GM21515 (cell line): ENCODE results near the gene CFAP90.

ENCODE experiments used
- ATAC-seq: cut with Tn5 transposase; IDR thresholded peaks from one replicate; pipeline ENCODE4 v1.9.1; 2021; ENCODE audit not compliant: unreplicated experiment

Gene CFAP90, protein sequence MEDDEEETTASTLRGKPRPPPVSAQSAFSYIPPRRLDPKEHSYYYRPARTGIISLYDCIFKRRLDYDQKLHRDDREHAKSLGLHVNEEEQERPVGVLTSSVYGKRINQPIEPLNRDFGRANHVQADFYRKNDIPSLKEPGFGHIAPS

DNA sequence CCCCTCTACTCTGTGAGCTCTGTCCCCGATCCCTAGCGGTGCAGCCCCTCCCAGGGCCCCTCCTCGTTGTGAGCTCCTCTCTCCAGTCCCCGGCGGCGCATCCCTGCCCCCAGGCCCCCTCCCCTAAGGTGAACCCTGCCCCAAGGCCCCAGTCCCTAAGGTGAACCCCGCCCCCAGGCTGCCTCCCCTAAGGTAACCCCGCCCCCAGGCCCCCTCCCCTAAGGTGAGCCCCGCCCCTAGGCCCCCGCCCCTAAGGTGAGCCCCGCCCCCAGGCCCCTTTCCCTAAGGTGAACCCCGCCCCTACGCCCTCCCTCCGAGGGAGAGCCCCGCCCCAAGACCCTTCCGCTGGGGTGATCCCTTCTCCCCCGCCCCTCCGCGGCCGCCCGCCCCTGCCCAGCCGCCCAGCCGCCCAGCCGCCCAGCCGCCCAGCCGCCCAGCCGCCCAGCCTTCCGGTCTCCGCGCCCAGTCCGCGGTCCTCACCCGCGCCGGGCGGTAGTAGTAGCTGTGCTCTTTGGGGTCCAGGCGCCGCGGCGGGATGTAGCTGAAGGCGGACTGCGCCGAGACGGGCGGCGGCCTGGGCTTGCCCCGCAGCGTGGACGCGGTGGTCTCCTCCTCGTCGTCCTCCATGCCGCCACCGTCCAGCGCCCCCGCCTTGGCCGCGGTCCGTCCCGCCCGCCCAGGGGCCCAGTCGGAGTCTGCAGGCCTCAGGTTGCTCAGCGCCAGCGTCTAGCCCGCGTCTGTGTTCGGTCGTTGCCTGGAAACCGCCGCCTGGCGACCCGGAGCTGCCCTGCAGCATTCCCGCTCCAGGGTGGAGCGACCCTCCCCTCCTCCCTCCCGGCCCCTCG lies at the start of gene CFAP90:
TSS of gene CFAP90 (minus strand) at position 739 of the 845 bp plus-strand sequence. CDS start at position 627, 112 bp downstream.
- ATAC-seq = no peak

DNA sequence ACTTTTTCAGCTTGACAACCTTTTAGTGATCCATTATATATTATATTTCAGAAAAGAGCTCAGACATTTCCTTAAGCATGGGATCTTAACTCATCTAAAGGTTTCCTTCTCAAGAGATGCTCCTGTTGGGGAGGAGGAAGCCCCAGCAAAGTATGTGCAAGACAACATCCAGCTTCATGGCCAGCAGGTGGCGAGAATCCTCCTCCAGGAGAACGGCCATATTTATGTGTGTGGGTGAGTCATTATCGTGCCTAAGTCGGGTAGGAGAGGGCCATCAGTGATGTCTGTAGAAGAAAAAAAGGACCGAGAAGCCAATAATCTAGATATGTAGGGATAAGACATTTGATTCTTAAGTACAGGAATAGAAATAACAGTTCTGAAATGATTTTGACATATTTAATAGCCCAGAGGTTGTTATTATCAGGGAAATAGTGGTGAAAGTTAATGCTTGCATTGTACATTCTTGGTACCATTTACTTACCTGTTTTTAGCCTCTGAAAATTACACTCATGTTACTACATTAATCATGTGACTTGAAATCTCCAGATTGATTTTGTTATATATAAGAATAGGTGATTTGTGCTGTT lies 46.2 kb upstream of the CFAP90 start:
- ATAC-seq = peak; percentile 63

DNA sequence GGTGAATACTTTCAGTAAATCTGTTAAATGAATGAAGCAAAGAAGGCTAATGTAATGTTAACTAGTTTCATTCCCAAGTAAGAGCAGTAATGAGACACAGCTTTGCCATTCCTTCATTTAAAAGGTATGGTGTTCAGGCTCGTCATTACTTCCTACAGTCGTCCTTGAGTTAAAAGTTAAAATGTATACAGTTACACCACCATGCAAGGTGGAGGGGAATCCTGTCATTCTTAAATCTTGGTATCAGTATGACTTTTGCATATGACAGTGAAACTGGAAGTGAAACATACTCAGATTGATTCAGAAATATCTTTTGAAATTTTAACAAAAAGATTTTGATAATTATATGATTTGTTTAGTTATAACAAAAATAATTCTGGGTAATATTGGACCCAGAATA lies 43.9 kb upstream of the CFAP90 start:
- peak; percentile 73 for ATAC-seq

DNA sequence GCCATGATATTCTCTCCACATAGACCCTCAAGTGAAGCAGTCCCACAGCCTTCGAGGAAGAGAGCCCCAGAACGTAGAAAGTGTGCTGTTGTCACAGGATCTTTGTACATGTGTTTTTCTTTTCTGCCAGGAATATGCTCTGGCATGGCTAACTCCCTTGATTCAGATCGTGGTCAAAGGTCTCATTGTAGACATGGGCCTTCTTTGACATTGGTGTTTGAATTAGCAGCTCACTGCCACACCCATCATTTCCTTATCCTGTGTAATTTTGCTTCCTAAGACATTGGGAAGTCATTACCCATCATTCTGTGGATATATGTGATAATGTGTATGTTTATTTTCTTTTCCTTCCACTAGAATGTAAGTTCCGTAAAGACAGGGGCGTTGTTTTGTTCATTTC lies 43.5 kb upstream of the CFAP90 start:
- ATAC-seq = no peak

DNA sequence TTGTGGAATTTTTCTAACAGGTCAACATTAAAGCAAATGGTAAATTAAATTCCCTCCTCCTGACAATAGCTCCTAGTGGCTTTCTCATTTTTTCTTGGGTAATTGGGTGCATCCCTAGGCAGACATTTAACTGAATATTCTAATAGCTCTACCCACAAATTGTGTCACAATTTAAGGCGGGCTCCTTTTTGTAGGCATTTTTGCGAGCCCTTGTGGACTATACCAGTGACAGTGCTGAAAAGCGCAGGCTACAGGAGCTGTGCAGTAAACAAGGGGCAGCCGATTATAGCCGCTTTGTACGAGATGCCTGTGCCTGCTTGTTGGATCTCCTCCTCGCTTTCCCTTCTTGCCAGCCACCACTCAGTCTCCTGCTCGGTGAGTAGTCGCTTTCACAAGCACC lies 38.0 kb upstream of the CFAP90 start:
- no peak for ATAC-seq

DNA sequence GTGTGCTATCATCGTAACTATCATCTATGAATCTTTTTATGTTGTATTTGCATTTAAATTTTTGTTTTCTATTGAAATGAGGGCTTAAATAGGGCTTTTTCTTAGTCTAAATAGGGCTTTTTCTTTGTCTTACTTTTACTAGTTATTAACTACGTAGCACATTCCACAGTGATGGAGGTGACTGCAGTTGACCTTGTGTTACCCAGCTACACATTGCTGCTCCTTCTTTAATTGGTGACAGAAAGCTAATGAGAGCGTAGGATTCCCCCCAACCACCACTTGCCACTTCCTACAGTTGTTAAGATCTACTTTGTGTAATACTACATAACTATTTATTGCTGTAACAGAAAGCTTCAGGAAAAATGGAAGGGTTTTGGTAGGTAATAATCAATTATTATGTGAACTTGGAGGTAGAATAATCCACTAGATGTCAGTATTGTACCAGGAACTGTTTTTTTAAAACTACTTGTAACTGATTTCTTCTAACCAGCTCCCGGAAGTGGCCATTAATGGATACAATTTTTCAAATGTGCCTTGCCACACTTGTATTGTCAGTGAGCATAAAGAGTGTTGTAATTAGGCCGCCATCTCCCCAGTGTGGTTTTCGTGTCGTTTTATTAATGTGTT lies 36.0 kb upstream of the CFAP90 start:
- no peak for ATAC-seq

DNA sequence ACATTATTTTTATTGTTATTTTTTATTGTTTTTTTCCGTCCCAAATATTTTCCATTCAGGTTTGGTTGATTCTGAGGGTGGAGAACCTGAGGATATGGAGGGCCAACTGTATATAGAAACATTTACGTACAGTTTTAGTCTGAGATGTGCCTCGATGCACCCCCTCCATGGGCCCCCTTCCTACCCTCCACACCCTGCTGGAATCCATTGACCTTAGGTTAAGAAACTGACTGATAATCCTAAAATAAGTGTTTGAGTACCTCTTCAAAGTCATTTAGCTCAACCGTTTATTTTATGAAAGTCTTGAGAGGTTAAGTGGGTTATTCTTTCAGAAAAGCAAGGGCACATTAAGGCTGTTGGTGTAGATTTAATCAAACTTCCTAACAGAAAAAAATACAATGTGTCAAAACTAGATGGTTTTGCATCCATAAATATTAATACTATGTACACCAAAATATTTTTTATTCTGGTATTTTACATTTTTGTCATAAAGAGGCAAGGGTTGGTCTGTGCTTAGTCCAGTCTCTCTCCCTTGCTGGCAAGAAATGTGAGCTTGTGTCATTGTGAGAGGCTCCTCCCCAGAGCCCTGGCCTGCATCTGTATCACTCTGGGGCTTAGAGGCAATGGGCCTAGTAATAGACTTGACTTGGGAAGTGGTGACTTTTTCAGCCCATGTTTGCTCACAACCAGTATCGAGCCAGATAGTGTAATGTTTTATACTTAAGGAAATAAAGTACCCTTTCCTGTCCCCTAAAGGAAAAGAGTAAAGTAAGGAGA lies 33.7 kb upstream of the CFAP90 start:
- no peak for ATAC-seq

DNA sequence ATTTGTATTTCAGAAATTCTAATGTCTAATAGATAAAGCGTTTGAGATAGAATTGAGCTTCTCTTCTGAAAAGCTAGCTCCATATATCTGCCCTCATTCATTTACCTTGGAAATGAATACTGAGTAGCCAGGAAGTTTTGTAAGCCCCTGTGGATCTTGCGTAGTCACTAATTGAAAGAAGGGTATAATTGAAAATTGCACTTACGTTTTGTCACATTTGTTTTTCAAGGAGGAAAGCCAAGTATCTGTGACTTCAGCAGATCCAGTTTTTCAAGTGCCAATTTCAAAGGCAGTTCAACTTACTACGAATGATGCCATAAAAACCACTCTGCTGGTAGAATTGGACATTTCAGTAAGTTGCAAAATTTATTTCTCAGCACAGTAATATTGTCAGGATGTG lies 32.0 kb upstream of the CFAP90 start:
- no peak for ATAC-seq

DNA sequence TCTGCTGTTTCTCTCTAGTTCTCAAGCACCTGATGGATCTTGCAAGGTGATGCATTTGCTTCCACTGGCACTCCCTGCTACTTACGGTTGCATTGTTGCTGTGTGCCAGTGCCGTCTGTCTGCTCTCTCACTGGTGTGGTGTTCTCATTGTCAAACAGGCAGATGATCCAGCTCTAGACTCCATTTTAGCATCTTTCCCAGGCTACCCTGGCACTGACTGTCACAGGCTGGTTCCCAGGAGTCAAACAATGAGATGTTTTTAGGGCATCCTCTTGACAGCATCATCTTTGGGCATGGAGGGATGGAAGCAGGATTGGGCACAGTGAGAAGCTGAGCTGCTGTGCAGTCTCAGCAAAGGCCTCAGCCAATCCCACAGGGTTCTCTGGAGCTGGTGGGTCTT lies 30.9 kb upstream of the CFAP90 start:
- ATAC-seq = no peak

DNA sequence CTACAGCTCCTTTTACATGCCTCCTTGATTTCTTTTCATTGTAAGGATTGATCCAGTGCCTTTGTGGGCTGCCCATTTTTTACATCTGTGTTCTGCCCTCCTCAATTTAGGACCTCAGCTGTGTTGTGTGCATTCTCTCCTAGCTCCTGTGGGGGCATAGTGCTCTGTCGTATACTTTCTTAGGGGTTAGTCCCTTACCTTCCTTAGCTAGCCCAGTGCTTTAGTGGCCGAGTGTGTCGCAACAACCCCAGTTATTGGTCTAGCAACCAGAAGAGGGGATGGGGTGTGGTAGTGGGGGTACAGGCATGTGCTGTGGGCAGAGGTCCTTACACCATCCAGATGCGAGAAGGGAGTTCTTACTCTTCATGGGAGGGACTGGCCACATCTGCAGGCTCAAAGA lies 30.2 kb upstream of the CFAP90 start:
- ATAC-seq = no peak

DNA sequence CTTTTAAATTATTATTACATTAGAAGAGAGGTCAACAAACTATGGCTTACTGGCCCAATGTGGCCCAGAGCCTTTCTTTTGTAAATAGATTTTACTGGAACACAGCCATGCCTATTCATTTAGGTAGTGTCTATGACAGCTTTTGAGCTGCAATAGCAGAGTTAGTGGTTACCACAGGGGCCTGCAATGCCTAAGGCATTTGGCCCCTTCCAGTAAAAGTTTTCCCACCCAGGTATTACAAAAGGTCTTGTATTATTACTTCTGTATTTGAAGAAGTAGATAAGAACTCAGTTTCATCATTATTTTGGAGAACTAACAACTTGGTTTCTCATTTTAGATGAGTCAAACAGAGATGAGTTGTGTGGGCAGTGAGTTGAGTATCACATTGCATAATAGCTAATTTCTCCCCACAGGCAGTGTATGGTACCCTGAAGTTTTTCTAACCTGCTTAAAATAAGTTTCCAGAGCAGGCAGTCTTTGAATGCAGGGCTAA lies 27.5 kb upstream of the CFAP90 start:
- peak; percentile 94 for ATAC-seq

DNA sequence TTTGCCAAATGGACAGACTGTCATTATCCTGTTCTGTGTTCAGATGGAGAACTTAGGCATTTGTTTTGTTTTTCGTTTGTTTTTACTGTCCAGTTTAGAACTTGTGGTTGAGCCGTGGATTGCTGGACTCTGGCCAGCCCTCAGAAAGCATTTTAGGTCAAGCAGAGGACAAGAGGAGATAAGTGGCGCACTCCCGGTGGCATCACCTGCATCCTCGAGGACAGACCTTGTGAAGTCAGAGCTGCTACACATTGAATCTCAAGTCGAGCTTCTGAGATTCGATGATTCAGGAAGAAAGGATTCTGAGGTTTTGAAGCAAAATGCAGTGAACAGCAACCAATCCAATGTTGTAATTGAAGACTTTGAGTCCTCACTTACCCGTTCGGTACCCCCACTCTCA lies 26.9 kb upstream of the CFAP90 start:
- no peak for ATAC-seq

DNA sequence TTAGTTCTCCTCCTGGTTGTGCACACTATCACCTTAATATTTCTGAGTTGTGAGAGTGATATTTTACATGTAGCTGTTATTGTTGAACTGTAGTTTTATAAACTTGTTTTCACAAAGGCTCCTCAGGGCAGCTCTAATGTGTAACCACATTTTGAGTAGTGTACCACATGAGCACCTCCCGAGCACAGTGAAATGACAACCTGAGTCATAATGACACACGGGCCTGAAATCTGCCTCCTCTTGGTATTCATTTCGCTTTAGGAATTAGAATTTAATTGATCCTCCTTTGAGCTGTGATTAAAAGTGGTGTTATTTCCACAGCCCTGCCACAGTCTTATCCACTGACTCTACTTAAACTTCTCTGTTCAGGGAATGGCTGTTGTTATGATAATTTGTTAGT lies 25.9 kb upstream of the CFAP90 start:
- ATAC-seq = peak; percentile 36

DNA sequence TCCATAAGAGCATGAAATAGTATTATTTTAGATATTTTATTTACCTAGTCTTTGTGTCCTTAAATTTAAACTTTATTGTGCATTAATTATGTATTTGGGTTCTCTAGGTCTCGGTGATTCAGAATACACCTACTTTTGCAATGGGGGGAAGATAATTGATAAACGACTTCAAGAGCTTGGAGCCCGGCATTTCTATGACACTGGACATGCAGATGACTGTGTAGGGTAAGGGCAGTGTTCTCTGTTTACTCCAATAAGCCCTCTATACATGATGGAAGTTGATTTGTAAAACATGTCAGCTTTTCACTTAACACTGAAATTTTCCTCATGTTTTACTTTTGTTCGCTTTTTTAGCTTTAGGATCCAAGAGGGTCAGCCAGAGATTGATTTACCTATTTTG lies 24.2 kb upstream of the CFAP90 start:
- ATAC-seq = no peak

DNA sequence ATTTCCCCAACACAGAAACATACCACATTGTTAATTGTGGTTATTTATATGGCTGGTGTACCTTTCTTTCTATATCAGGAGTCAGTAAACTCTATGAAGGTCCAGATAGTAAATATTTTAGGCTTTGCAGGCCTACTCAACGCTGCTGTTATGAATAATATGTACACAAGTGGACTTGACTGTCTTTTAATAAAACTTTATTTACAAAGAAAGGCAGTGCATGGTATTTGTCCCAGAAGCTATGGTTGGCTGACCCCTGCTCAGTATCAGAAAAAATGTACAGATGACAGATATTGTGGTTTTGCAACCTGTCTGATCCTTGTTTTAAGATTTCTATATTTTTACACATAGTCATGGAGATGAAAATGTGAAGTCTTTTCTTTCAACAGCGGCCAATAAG lies 23.7 kb upstream of the CFAP90 start:
- ATAC-seq = no peak

DNA sequence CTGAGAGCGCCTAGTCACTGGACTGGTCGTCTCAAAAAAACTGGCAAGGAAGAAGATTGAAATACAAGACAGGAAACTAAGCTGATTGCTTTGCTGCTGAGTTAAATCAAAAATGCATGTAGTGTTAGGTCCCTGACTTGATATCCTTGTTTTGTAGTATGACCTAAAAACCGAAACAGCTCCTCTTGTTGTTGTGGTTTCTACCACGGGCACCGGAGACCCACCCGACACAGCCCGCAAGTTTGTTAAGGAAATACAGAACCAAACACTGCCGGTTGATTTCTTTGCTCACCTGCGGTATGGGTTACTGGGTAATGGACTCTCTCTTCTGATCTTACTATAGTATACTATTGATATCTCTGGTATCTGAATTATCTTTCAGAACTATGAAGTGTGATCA lies 22.3 kb upstream of the CFAP90 start:
- ATAC-seq = no peak

DNA sequence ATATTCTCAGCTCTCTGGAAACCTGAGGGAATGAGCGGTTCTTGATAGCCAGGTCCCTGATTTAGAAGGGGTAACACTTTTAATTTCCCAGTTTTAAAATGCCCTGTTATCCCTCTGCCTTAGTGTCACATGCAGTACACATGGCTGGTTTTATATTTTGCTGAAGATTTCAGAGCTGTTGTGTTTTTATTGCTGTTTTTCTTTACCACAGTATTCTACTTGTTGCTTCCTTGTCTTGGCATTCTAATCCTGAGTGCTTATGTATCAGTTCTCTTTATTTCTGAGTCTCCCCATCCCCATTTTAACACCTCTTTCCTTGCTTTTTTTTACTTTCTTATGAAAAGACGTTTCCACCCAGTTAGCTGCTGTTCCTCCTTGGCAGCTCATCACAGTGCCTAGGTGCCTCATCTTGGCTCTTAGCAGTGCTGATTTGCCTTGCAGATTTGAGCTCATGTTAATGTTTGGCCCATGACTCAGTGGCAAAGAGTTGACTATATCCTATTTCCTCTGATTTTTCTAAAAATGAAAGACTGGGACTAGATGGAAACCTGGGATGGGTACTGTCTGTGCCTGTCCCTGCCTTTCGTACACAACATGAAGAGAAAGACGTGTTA lies 21.7 kb upstream of the CFAP90 start:
- ATAC-seq = no peak

DNA sequence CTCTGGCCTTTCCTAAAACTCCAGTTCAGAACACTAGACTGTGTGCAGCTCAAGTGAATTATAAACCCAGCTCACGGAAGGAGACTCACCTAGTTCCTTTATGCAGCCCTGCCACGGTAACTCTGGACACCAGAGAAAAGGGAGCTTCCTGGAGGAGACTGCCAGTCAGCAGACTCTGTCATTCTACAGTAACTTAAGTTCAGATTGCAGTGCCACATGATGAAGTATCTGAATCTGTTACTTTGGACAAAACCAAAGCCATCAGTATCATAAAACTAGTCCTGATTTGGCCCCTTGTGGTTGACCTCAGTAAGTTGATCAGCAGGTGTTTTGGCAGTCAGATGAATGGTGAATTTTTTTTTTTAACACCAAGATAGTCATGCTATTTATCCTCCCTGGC lies 20.7 kb upstream of the CFAP90 start:
- peak; percentile 29 for ATAC-seq

DNA sequence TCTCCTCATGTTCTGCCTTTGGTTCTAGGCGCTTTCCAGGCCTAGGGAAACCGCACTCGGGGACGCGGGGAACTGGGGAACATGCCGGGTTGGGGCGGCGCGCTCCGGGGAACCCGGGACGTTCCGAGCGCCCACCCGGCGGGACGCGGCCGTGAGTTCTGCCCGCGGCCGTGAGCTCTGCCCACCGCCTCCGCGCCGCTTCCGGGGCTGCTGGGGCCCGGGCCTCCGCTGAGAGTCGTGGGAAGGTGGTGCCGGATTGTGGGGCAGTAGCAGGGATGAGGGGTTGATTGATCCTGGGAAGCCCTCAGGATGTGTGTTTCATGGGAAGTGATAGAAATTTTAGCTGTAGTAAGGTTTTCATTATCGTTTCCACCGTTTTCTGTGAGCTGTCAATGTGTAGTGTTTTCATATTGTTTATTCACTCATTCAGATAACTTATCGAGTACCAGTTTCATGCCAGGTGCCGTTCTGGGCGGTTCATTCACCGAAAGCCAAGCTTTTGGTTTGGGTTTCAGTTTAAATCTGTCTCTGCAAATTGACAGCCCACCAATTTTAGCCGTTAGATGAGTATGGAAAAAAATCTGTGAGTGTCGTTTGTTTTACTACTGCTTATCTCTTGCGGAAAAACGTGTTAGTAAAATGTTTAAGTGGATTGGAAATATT lies 18.7 kb upstream of the CFAP90 start:
- ATAC-seq = peak; percentile 22
